Esophagus muscularis mucosa (tissue), 2 donors: ENCODE results near the gene CKB.

ENCODE experiments used
- POLR2A ChIP-seq: fragments of 450-650 bp; IDR thresholded peaks from one replicate; pipeline ENCODE4 v1.6.1; 2017; ENCODE audit warnings: antibody characterized with exemption, moderate library complexity, mild to moderate bottlenecking, low read depth
- POLR2AphosphoS5 ChIP-seq, 2 donors: sonication (generic); formaldehyde crosslinking; IDR thresholded peaks; one replicate each; pipeline ENCODE4 v1.6.1; 2017; ENCODE audit warnings: antibody characterized with exemption in 2 of 2

DNA sequence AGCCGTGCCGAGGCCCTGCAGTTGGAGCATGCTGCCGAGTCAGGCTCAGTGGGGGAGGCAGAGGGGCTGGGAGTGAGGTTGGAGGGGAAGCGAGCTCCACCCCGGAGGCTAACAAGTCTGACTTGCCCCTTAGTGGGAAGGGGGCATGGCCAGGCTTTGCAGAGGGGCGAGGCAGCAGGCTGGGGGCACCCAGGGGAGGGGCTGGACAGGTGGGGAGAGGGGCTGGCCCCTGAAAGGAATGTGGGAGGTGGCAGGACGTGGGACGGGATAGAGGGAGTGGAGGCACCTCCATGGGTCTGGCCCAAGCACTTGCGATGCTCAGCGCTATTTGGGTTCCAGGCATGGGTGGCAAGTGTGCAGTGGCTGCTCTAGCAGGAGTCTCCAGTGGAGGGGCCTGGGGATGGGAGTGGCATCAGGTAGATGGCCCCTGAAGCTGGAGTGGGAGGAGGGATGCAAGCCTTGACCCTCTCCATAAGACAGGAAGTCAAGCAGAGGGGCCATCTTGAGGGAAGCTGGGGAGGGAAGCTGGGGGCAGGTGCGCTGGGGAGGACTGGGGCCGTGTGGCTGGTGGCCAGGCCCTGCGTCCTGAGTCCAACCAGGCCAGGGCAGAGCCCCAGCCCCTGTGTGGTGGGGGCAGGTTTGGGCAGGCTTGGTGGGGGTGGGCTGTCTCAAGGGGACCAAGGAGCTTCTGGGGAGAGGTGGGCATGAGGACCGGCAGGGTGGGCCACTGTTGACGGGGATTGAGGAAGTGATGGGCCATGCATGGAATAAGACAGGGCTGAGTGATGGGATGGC is 9.0 kb upstream of the CKB start:
- TF ChIP-seq POLR2AphosphoS5 (IDR thresholded peaks at IDR 0.05) (no peak), POLR2A (no peak)
